ENCODE data around the gene TMX3.

TMX3 gene

GRCh38 chr18:68714712-68715496 lies at the start of gene TMX3:
TSS of gene TMX3 (minus strand) at chr18:68715108. CDS start at chr18:68714981, 127 bp downstream.
- DNase-seq (ENCODE audit: low spot score), result peak; percentile 99

- no peak for DNase-seq (ENCODE audit: low spot score)
Measured at GRCh38 chr18:68764016-68764415, 49.1 kb upstream of the TMX3 start.

- no peak for DNase-seq (ENCODE audit: low spot score)
Measured at GRCh38 chr18:68763083-68763482, 48.2 kb upstream of the TMX3 start.

GRCh38 chr18:68759308-68759707 lies 44.4 kb upstream of the TMX3 start:
- no peak for DNase-seq (ENCODE audit: low spot score)

- no peak for DNase-seq (ENCODE audit: low spot score)
Measured at GRCh38 chr18:68757126-68757525, 42.2 kb upstream of the TMX3 start.

GRCh38 chr18:68742206-68742605 lies 27.3 kb upstream of the TMX3 start:
- no peak for DNase-seq (ENCODE audit: low spot score)

- no peak for DNase-seq (ENCODE audit: low spot score)
Measured at GRCh38 chr18:68740966-68741365, 26.1 kb upstream of the TMX3 start.

- DNase-seq (ENCODE audit: low spot score), result no peak
Measured at GRCh38 chr18:68739462-68739861, 24.6 kb upstream of the TMX3 start.

- DNase-seq (ENCODE audit: low spot score), result no peak
Measured at GRCh38 chr18:68738564-68738963, 23.7 kb upstream of the TMX3 start.

- peak; percentile 49 for DNase-seq (ENCODE audit: low spot score)
Measured at GRCh38 chr18:68735483-68736343, 20.8 kb upstream of the TMX3 start.

GRCh38 chr18:68734308-68734707 lies 19.4 kb upstream of the TMX3 start:
- peak; percentile 30 for DNase-seq (ENCODE audit: low spot score)

GRCh38 chr18:68733707-68734106 lies 18.8 kb upstream of the TMX3 start:
- no peak for DNase-seq (ENCODE audit: low spot score)

GRCh38 chr18:68728081-68728700 lies 13.3 kb upstream of the TMX3 start:
- no peak for DNase-seq (ENCODE audit: low spot score)

GRCh38 chr18:68727506-68727905 lies 12.6 kb upstream of the TMX3 start:
- no peak for DNase-seq (ENCODE audit: low spot score)

GRCh38 chr18:68725346-68725745 lies 10.4 kb upstream of the TMX3 start:
- no peak for DNase-seq (ENCODE audit: low spot score)

- DNase-seq (ENCODE audit: low spot score), result no peak
Measured at GRCh38 chr18:68724021-68724420, 9.1 kb upstream of the TMX3 start.

GRCh38 chr18:68723539-68723938 lies 8.6 kb upstream of the TMX3 start:
- no peak for DNase-seq (ENCODE audit: low spot score)

GRCh38 chr18:68722821-68723220 lies 7.9 kb upstream of the TMX3 start:
- DNase-seq (ENCODE audit: low spot score), result no peak

GRCh38 chr18:68721681-68722583 lies 7.0 kb upstream of the TMX3 start:
- peak; percentile 37 for DNase-seq (ENCODE audit: low spot score)

GRCh38 chr18:68714366-68714711 lies 569 bp downstream of the TMX3 start:
- DNase-seq (ENCODE audit: low spot score), result peak; percentile 34

- peak; percentile 27 for DNase-seq (ENCODE audit: low spot score)
Measured at GRCh38 chr18:68713796-68714195, 1.1 kb downstream of the TMX3 start.

- no peak for DNase-seq (ENCODE audit: low spot score)
Measured at GRCh38 chr18:68713131-68713530, 1.8 kb downstream of the TMX3 start.
